ENCODE results near the gene JOSD2. TPM values are rescaled to one million over a fixed set of nuclear protein-coding genes. Genes with fewer than 3 reads are reported as not detected.
"Not testable (repeated sequence)": the region's sequence is repeated elsewhere in the genome, so short reads cannot be mapped to it uniquely, and the experiment has no call there.

The JOSD2 gene
- total RNA-seq, 2 donors from 2014 or later = 27.6 to 34.0 TPM

GRCh38 chr19:50535672-50536187, 24.7 kb upstream of the JOSD2 start:
- H3K4me3 Mint-ChIP-seq = no peak overlapping the region
- H3K4me1 Mint-ChIP-seq (ENCODE audit: low read depth) = no peaks in the 10 kb centered on the region
- H3K36me3 Mint-ChIP-seq (ENCODE audit: insufficient read depth in 2 of 2) = peaks cover 10 to 11% of the 10 kb centered on the region in 2 donors
- peaks cover 5 to 12% of the 10 kb centered on the region in 2 donors for H3K9me3 Mint-ChIP-seq
- H3K27ac Mint-ChIP-seq = no peak overlapping the region
- DNase-seq = no peak
- peaks cover 27% of the 10 kb centered on the region for H3K27me3 Mint-ChIP-seq (ENCODE audit: low read depth)
- no peak for ATAC-seq (replicated peaks in 1 of 2)

- Mint-ChIP-seq H3K27me3 (ENCODE audit: low read depth) (peaks cover 32% of the 10 kb centered on the region), H3K27ac (no peak overlapping the region), H3K36me3 (ENCODE audit: insufficient read depth in 2 of 2) (peaks cover 10 to 11% of the 10 kb centered on the region in 2 donors), H3K4me1 (ENCODE audit: low read depth) (no peaks in the 10 kb centered on the region), H3K4me3 (no peak overlapping the region), H3K9me3 (peaks cover 5 to 12% of the 10 kb centered on the region in 2 donors)
- DNase-seq = no peak
- peak in 1 of 2 donors; percentile 41 for ATAC-seq (replicated peaks in 1 of 2)
These were observed 23.5 kb upstream of the JOSD2 start for GRCh38 chr19:50534478-50534877.

GRCh38 chr19:50532952-50533351, 22.0 kb upstream of the JOSD2 start:
- Mint-ChIP-seq H3K36me3 (ENCODE audit: insufficient read depth in 2 of 2) (peaks cover 10 to 11% of the 10 kb centered on the region in 2 donors), H3K4me1 (ENCODE audit: low read depth) (no peaks in the 10 kb centered on the region), H3K27ac (no peak overlapping the region), H3K9me3 (peaks cover 5 to 12% of the 10 kb centered on the region in 2 donors), H3K4me3 (no peak overlapping the region), H3K27me3 (ENCODE audit: low read depth) (peaks cover 43% of the 10 kb centered on the region)
- ATAC-seq (replicated peaks in 1 of 2) (no peak), DNase-seq (no peak)

GRCh38 chr19:50531171-50531612, 20.2 kb upstream of the JOSD2 start:
- ATAC-seq (replicated peaks in 1 of 2) (no peak), DNase-seq (no peak)
- Mint-ChIP-seq H3K4me3 (no peak overlapping the region), H3K9me3 (peaks cover 5 to 12% of the 10 kb centered on the region in 2 donors), H3K4me1 (ENCODE audit: low read depth) (no peaks in the 10 kb centered on the region), H3K36me3 (ENCODE audit: insufficient read depth in 2 of 2) (peaks cover 10 to 11% of the 10 kb centered on the region in 2 donors), H3K27ac (no peak overlapping the region), H3K27me3 (ENCODE audit: low read depth) (peaks cover 40% of the 10 kb centered on the region)

GRCh38 chr19:50528052-50528451, 17.1 kb upstream of the JOSD2 start:
- peaks cover 33% of the 10 kb centered on the region for H3K27me3 Mint-ChIP-seq (ENCODE audit: low read depth)
- not testable (repeated sequence) for ATAC-seq (replicated peaks in 1 of 2)

GRCh38 chr19:50522881-50523280, 11.9 kb upstream of the JOSD2 start:
- DNase-seq = no peak
- Mint-ChIP-seq H3K9me3 (no peaks in the 10 kb centered on the region), H3K27me3 (ENCODE audit: low read depth) (peaks cover under 1% of the 10 kb centered on the region), H3K4me1 (ENCODE audit: low read depth) (no peaks in the 10 kb centered on the region), H3K36me3 (ENCODE audit: insufficient read depth in 2 of 2) (no peaks in the 10 kb centered on the region), H3K4me3 (no peak overlapping the region), H3K27ac (no peak overlapping the region)
- ATAC-seq (replicated peaks in 1 of 2) = no peak

More at GRCh38 chr19:50528052-50528451, 17.1 kb upstream of the JOSD2 start:
- H3K9me3 Mint-ChIP-seq; H3K27ac Mint-ChIP-seq; H3K4me3 Mint-ChIP-seq; DNase-seq; H3K36me3 Mint-ChIP-seq (ENCODE audit: insufficient read depth in 2 of 2); H3K4me1 Mint-ChIP-seq (ENCODE audit: low read depth): not testable (repeated sequence)

- no peaks in the 10 kb centered on the region for H3K36me3 Mint-ChIP-seq (ENCODE audit: insufficient read depth in 2 of 2)
- DNase-seq = no peak
- H3K9me3 Mint-ChIP-seq = no peaks in the 10 kb centered on the region
- no peaks in the 10 kb centered on the region for H3K4me1 Mint-ChIP-seq (ENCODE audit: low read depth)
- ATAC-seq (replicated peaks in 1 of 2) = no peak
- peaks cover 5% of the 10 kb centered on the region for H3K27me3 Mint-ChIP-seq (ENCODE audit: low read depth)
- H3K4me3 Mint-ChIP-seq = no peak overlapping the region
- no peak overlapping the region for H3K27ac Mint-ChIP-seq
These were observed 10.0 kb upstream of the JOSD2 start for GRCh38 chr19:50520822-50521465.

- Mint-ChIP-seq H3K4me1 (ENCODE audit: low read depth) (no peaks in the 10 kb centered on the region), H3K36me3 (ENCODE audit: insufficient read depth in 2 of 2) (no peaks in the 10 kb centered on the region), H3K9me3 (no peaks in the 10 kb centered on the region), H3K27ac (no peak overlapping the region), H3K27me3 (ENCODE audit: low read depth) (peaks cover 18% of the 10 kb centered on the region), H3K4me3 (no peak overlapping the region)
- ATAC-seq (replicated peaks in 1 of 2) (no peak), DNase-seq (no peak)
These were observed 8.1 kb upstream of the JOSD2 start for GRCh38 chr19:50519006-50519575.

GRCh38 chr19:50518091-50519005, 7.4 kb upstream of the JOSD2 start:
- H3K4me3 Mint-ChIP-seq = no peak overlapping the region
- peaks cover 18% of the 10 kb centered on the region for H3K27me3 Mint-ChIP-seq (ENCODE audit: low read depth)
- no peak overlapping the region for H3K27ac Mint-ChIP-seq
- H3K4me1 Mint-ChIP-seq (ENCODE audit: low read depth) = no peaks in the 10 kb centered on the region
- no peaks in the 10 kb centered on the region for H3K36me3 Mint-ChIP-seq (ENCODE audit: insufficient read depth in 2 of 2)
- DNase-seq (no peak), ATAC-seq (replicated peaks in 1 of 2) (no peak)
- H3K9me3 Mint-ChIP-seq = no peaks in the 10 kb centered on the region

- ATAC-seq (replicated peaks in 1 of 2) (no peak), DNase-seq (no peak)
- Mint-ChIP-seq H3K36me3 (ENCODE audit: insufficient read depth in 2 of 2) (no peaks in the 10 kb centered on the region), H3K4me3 (no peak overlapping the region), H3K4me1 (ENCODE audit: low read depth) (no peaks in the 10 kb centered on the region), H3K9me3 (no peaks in the 10 kb centered on the region), H3K27me3 (ENCODE audit: low read depth) (peaks cover 18% of the 10 kb centered on the region), H3K27ac (no peak overlapping the region)
These were observed 6.7 kb upstream of the JOSD2 start for GRCh38 chr19:50517704-50518075.

GRCh38 chr19:50516964-50517703, 6.1 kb upstream of the JOSD2 start:
- Mint-ChIP-seq H3K27ac (no peak overlapping the region), H3K4me3 (no peak overlapping the region), H3K9me3 (no peaks in the 10 kb centered on the region), H3K36me3 (ENCODE audit: insufficient read depth in 2 of 2) (no peaks in the 10 kb centered on the region), H3K4me1 (ENCODE audit: low read depth) (no peaks in the 10 kb centered on the region), H3K27me3 (ENCODE audit: low read depth) (peaks cover 18% of the 10 kb centered on the region)
- DNase-seq = no peak
- ATAC-seq (replicated peaks in 1 of 2) = no peak

- peaks cover 4% of the 10 kb centered on the region for H3K4me1 Mint-ChIP-seq (ENCODE audit: low read depth)
- no peak for ATAC-seq (replicated peaks in 1 of 2)
- H3K27ac Mint-ChIP-seq = no peak overlapping the region
- H3K27me3 Mint-ChIP-seq (ENCODE audit: low read depth) = peaks cover 18% of the 10 kb centered on the region
- no peaks in the 10 kb centered on the region for H3K9me3 Mint-ChIP-seq
- DNase-seq = no peak
- no peak overlapping the region for H3K4me3 Mint-ChIP-seq
- H3K36me3 Mint-ChIP-seq (ENCODE audit: insufficient read depth in 2 of 2) = no peaks in the 10 kb centered on the region
These were observed 5.5 kb upstream of the JOSD2 start for GRCh38 chr19:50516456-50516855.

All from activated T-cell treated with anti-CD3 and anti-CD28 coated beads, Interleukin-2, amount 50 U/mL, for 72 hours (primary cell).